HUES6 (cell line): Measurements from ENCODE around the gene SLC7A14.
"Not testable (repeated sequence)": the region's sequence is repeated elsewhere in the genome, so short reads cannot be mapped to it uniquely, and the experiment has no call there.

ENCODE experiments used
- H3K27ac ChIP-seq: 2 replicates; pipeline ENCODE4 v1.7.0; 2013; ENCODE audit warnings: low read depth, mild to moderate bottlenecking, low read length, inconsistent platforms
- H3K27me3 ChIP-seq: 2 replicates; pipeline ENCODE4 v1.6.1; 2013; ENCODE audit warnings: low read length; ENCODE audit not compliant: control insufficient read depth, insufficient read depth
- H3K36me3 ChIP-seq: 2 replicates; pipeline ENCODE4 v1.6.1; 2013; ENCODE audit warnings: low read length; ENCODE audit not compliant: control insufficient read depth, insufficient read depth
- H3K4me1 ChIP-seq: 2 replicates; pipeline ENCODE4 v1.6.1; 2013; ENCODE audit warnings: low read length; ENCODE audit not compliant: control insufficient read depth, insufficient read depth
- H3K4me3 ChIP-seq: 2 replicates; pipeline ENCODE4 v1.5.1; 2013; ENCODE audit warnings: low read depth, low read length
- H3K9ac ChIP-seq: one replicate; pipeline ENCODE4 v1.6.1; 2013; ENCODE audit warnings: mild to moderate bottlenecking, low read length
- H3K9me3 ChIP-seq: 2 replicates; pipeline ENCODE4 v1.6.1; 2013; ENCODE audit warnings: low read depth, low read length; ENCODE audit not compliant: control insufficient read depth, insufficient read depth

SLC7A14 gene

DNA sequence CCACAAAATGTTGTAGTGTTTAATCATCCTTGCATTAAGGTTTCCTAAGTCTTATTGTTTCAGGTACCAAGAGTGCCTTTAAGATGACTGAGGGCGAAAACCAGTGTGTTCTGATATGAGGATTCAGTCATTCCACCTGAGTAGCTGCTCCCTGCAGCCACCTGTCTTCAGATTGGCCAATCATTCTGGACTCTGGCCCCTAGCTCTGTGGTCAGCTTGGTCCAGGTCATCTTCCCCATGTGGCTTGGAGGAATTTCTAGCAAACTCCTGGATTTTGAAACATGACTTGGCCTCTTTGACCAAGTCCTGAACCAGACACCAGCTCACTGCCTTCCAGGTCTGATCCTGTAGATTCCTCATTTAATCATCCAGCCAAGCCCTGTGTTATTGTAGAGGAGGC lies 7.8 kb upstream of the SLC7A14 start:
- Histone ChIP-seq H3K4me3 (no peak overlapping the region), H3K27ac (no peak overlapping the region), H3K9me3 (no peaks in the 10 kb centered on the region), H3K9ac (no peak overlapping the region), H3K4me1 (peaks cover 13% of the 10 kb centered on the region; the same call in 1 of the 2 replicates), H3K36me3 (no peaks in the 10 kb centered on the region), H3K27me3 (peaks cover 4% of the 10 kb centered on the region; the same call in 1 of the 2 replicates)

GRCh38 chr3:170589113-170589512 lies 3.2 kb upstream of the SLC7A14 start:
- Histone ChIP-seq H3K4me1 (peaks cover 13% of the 10 kb centered on the region; the same call in 1 of the 2 replicates), H3K27me3 (peaks cover 41% of the 10 kb centered on the region), H3K9ac (no peak overlapping the region), H3K4me3 (no peak overlapping the region), H3K9me3 (no peaks in the 10 kb centered on the region), H3K27ac (no peak overlapping the region), H3K36me3 (no peaks in the 10 kb centered on the region)

DNA sequence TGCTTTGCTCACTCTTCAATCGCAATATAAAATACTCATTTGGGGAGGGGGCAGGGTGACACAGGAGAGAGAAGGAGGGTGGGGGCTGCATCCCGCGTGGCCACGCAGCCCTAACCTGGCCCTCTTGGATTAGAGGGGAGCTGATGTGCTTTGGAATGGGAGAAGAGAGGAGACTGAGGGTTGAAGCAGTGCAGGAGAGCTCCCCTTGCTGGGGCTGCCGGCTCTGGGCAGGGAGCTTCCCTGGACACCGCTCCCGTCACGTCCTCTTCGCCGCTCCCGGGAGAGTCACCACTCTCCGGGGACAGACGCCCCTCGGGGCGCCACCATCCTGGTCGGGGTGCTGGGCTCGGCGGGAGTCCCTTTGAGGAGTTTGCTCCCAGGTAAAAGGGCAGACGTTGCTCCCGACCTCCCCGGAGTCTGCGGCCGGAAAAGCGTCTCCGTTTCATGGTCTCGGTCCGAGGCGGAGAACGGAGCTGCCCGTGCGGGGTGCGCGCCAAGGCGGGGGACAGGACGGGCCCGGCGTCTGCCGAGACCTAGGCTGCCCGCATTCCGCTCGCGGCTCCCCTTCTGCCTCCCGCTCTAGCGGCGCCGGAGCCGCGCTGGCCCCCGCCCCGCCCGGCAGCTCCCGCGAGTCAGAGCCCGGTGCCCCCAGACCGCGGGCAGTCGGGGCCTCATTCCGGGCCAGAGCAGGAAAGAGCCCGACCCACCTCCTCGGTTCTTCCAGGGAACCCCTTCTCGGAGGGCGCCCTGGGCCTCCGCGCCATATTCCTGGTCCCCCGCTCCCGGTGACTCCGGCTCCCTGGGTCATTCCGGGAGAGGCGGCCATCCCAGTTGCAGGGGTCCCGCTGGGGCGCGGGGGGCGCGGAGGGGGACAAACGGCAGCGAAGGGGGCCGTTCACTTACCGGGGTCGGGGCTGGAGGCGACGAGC lies 603 bp downstream of the SLC7A14 start:
- peaks cover 51% of the 10 kb centered on the region for H3K27me3 ChIP-seq
- peaks cover 12% of the 10 kb centered on the region; the same call in 1 of the 2 replicates for H3K4me1 ChIP-seq
- H3K9ac ChIP-seq = peak overlapping the region; percentile 37
- no peaks in the 10 kb centered on the region for H3K9me3 ChIP-seq
- H3K36me3 ChIP-seq = no peaks in the 10 kb centered on the region
- peak overlapping the region; percentile 76 for H3K4me3 ChIP-seq
- H3K27ac ChIP-seq = no peak overlapping the region

GRCh38 chr3:170584585-170585007 lies 1.3 kb downstream of the SLC7A14 start:
- no peaks in the 10 kb centered on the region for H3K9me3 ChIP-seq
- H3K4me3 ChIP-seq = peak overlapping the region; percentile 76
- peaks cover 51% of the 10 kb centered on the region for H3K27me3 ChIP-seq
- H3K9ac ChIP-seq = no peak overlapping the region
- H3K4me1 ChIP-seq = peaks cover 5% of the 10 kb centered on the region; the same call in 1 of the 2 replicates
- no peak overlapping the region for H3K27ac ChIP-seq
- H3K36me3 ChIP-seq = no peaks in the 10 kb centered on the region

GRCh38 chr3:170579646-170580045 lies 6.2 kb downstream of the SLC7A14 start:
- Histone ChIP-seq H3K4me3 (no peak overlapping the region), H3K27ac (no peak overlapping the region), H3K4me1 (no peaks in the 10 kb centered on the region), H3K9ac (no peak overlapping the region), H3K9me3 (no peaks in the 10 kb centered on the region), H3K27me3 (peaks cover 19% of the 10 kb centered on the region), H3K36me3 (no peaks in the 10 kb centered on the region)

GRCh38 chr3:170572665-170573253 lies 13.1 kb downstream of the SLC7A14 start:
- H3K27me3 ChIP-seq = no peaks in the 10 kb centered on the region
- no peak overlapping the region for H3K4me3 ChIP-seq
- H3K36me3 ChIP-seq = no peaks in the 10 kb centered on the region
- H3K9ac ChIP-seq = no peak overlapping the region
- H3K4me1 ChIP-seq = no peaks in the 10 kb centered on the region
- H3K9me3 ChIP-seq = no peaks in the 10 kb centered on the region
- H3K27ac ChIP-seq = no peak overlapping the region

- H3K9me3 ChIP-seq, H3K9ac ChIP-seq, H3K27me3 ChIP-seq, H3K4me3 ChIP-seq, H3K27ac ChIP-seq, H3K36me3 ChIP-seq: not testable (repeated sequence)
- peaks cover 11% of the 10 kb centered on the region; the same call in 1 of the 2 replicates for H3K4me1 ChIP-seq
Observed at GRCh38 chr3:170567598-170567997, 18.3 kb downstream of the SLC7A14 start.

DNA sequence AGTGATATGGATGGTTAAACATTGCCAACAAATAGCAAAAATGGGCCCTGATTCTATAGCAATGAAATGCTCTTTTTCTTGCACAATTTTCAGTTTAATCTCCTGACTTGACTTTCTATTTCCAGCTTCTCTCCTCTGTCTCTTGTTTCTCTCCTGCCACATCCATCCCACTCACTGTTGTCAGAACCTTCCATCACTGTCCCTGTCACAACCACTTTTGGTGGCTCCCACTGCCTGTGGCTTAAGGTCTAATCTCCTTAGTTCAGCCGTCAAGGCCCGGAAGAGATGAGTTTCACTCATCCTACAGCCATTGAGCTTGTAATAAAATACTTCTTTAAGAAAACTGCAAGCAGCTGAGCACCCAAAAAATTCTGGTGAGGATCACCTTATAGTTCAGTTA lies 19.5 kb downstream of the SLC7A14 start:
- Histone ChIP-seq H3K36me3 (no peaks in the 10 kb centered on the region), H3K9ac (no peak overlapping the region), H3K27ac (no peak overlapping the region), H3K4me1 (peaks cover 11% of the 10 kb centered on the region; the same call in 1 of the 2 replicates), H3K4me3 (no peak overlapping the region), H3K27me3 (no peaks in the 10 kb centered on the region), H3K9me3 (no peaks in the 10 kb centered on the region)

GRCh38 chr3:170565495-170565894 lies 20.4 kb downstream of the SLC7A14 start:
- H3K27me3 ChIP-seq = no peaks in the 10 kb centered on the region
- no peak overlapping the region for H3K4me3 ChIP-seq
- H3K9me3 ChIP-seq = no peaks in the 10 kb centered on the region

DNA sequence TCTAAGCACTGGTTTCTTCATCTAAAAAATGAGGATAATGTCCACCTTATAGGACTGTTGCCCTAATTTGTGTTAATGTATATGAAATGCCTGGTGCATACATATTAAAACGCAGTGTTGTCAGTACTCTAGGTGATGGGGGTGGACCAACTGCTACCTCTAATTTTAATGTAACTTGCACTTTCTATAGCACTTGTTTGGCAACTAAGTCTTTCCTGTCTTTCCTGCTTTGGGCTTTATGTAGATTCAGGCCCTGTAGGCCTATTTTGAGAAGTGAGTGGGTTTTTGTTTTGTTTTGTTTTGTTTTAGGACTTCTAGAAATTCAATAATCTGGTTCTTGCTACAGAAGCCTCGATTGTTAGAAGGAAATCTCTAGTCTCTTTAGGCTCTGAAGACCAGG lies 21.2 kb downstream of the SLC7A14 start:
- H3K9me3 ChIP-seq = no peaks in the 10 kb centered on the region
- no peaks in the 10 kb centered on the region for H3K27me3 ChIP-seq
- no peak overlapping the region for H3K27ac ChIP-seq
- H3K4me1 ChIP-seq = peaks cover 11% of the 10 kb centered on the region; the same call in 1 of the 2 replicates
- no peak overlapping the region for H3K4me3 ChIP-seq
- no peaks in the 10 kb centered on the region for H3K36me3 ChIP-seq
- no peak overlapping the region for H3K9ac ChIP-seq

More at GRCh38 chr3:170565495-170565894, 20.4 kb downstream of the SLC7A14 start:
- peaks cover 11% of the 10 kb centered on the region; the same call in 1 of the 2 replicates for H3K4me1 ChIP-seq
- H3K36me3 ChIP-seq = no peaks in the 10 kb centered on the region
- H3K27ac ChIP-seq = no peak overlapping the region
- no peak overlapping the region for H3K9ac ChIP-seq
